GM12878 (cell line): ENCODE data around the gene LRRTM3. TPM values are rescaled to one million over a fixed set of nuclear protein-coding genes. Genes with fewer than 3 reads are reported as not detected.

Experiments
- ATAC-seq: fragments of 200-7000 bp; cut with Tn5 transposase; 3 replicates; pipeline ENCODE4 v1.9.1; 2020; ENCODE audit warnings: mild to moderate bottlenecking, moderate library complexity
- BruUV-seq: library from RNA; stranded (reverse); fragments of 400-500 nt; replicated peaks from 2 replicates; lab custom pipeline; 2021; lab: Mats Ljungman, UMichigan
- CTCF ChIA-PET: fragments of 300-600 bp; sonication (Branson Sonifier 250); formaldehyde crosslinking; extraction: SDS; loops from one replicate; lab custom pipeline; 2021; ENCODE audit warnings: inconsistent platforms; lab: Yijun Ruan, JAX
- POLR2A ChIA-PET: fragments of 350-600 bp; formaldehyde crosslinking; extraction: SDS; loops from one replicate; lab custom pipeline; 2021; ENCODE audit warnings: inconsistent platforms; lab: Charles Lee
- RAD21 ChIA-PET: fragments of 300-600 bp; sonication (Branson Sonifier 250); formaldehyde crosslinking; loops from one replicate; lab custom pipeline; 2023; ENCODE audit warnings: antibody characterized with exemption; ENCODE audit not compliant: unreplicated experiment; lab: Charles Lee
- SMC1A ChIA-PET: fragments of 300-600 bp; sonication (Branson Sonifier 250); formaldehyde crosslinking; loops from one replicate; lab custom pipeline; 2023; ENCODE audit not compliant: unreplicated experiment, uncharacterized antibody; lab: Charles Lee
- DNase-seq: peaks from one replicate; pipeline ENCODE4 v3.0.0-alpha.2; 2011; ENCODE audit warnings: low read depth, low spot score
- FAIRE-seq: peaks from 3 replicates; lab custom pipeline; 2011; peaks lifted over from hg19 to GRCh38; lab: Jason Lieb, UNC
- H2AFZ ChIP-seq: 2 replicates; pipeline ENCODE4 v1.6.0; 2011; ENCODE audit warnings: low read depth, low read length, control low read depth; ENCODE audit not compliant: control insufficient read depth
- H3K27ac ChIP-seq: 2 replicates; pipeline ENCODE4 v1.5.1; 2011; ENCODE audit warnings: control low read depth; ENCODE audit not compliant: control insufficient read depth, insufficient read depth
- H3K27me3 ChIP-seq, 2 experiments: replicated peaks in 1 of 2; 2 replicates each; pipeline versions ENCODE4 v1.6.0 to v1.6.1; 2011; ENCODE audit warnings: low read length in 1 of 2; ENCODE audit not compliant: control insufficient read depth in 2 of 2, insufficient read depth in 2 of 2
- H3K36me3 ChIP-seq, 2 experiments: 2 replicates each; pipeline ENCODE4 v1.5.1; 2011; ENCODE audit warnings: low read length in 1 of 2; ENCODE audit not compliant: control insufficient read depth in 2 of 2, insufficient read depth in 2 of 2
- H3K4me1 ChIP-seq: 2 replicates; pipeline ENCODE4 v1.6.1; 2011; ENCODE audit warnings: mild to moderate bottlenecking, low read length, moderate library complexity, mixed read lengths; ENCODE audit not compliant: control insufficient read depth, insufficient read depth
- H3K4me2 ChIP-seq: 2 replicates; pipeline ENCODE4 v1.6.0; 2011; ENCODE audit warnings: control low read depth; ENCODE audit not compliant: control insufficient read depth, insufficient read depth
- H3K4me3 ChIP-seq: fragments of 200-600 bp; sonication (generic); 2 replicates; pipeline ENCODE4 v1.5.1; 2016
- H3K79me2 ChIP-seq: 2 replicates; pipeline ENCODE4 v1.6.0; 2011; ENCODE audit warnings: low read length; ENCODE audit not compliant: control insufficient read depth, insufficient read depth
- H3K9ac ChIP-seq: 2 replicates; pipeline ENCODE4 v1.8.0; 2011; ENCODE audit warnings: low read length, control low read depth, mixed read lengths; ENCODE audit not compliant: control insufficient read depth, insufficient read depth
- H3K9me3 ChIP-seq: replicated peaks from 3 replicates; pipeline ENCODE4 v1.5.1; 2011; ENCODE audit warnings: mild to moderate bottlenecking, low read length; ENCODE audit not compliant: control insufficient read depth, insufficient read depth
- H4K20me1 ChIP-seq: 2 replicates; pipeline ENCODE4 v1.6.0; 2011; ENCODE audit not compliant: control insufficient read depth, insufficient read depth
- CBX3 ChIP-seq: fragments of 200-600 bp; sonication (generic); IDR thresholded peaks from 2 replicates; pipeline ENCODE4 v1.6.1; 2016; ENCODE audit warnings: low read depth, borderline replicate concordance
- IRF5 ChIP-seq: fragments of 450-650 bp; IDR thresholded peaks from 2 replicates; pipeline ENCODE4 v1.6.1; 2017; ENCODE audit warnings: borderline replicate concordance
- LARP7 ChIP-seq: fragments of 450-650 bp; IDR thresholded peaks from 2 replicates; pipeline ENCODE4 v1.6.1; 2017; ENCODE audit warnings: mild to moderate bottlenecking
- NR2C1 ChIP-seq: fragments of 450-650 bp; IDR thresholded peaks from 2 replicates; pipeline ENCODE4 v1.6.1; 2017; ENCODE audit warnings: antibody characterized with exemption, mild to moderate bottlenecking, moderate library complexity
- WGBS: methylation state at CpG from one replicate; pipeline ENCODE4 v1.1.6; 2016; ENCODE audit warnings: low lambda C conversion rate; ENCODE audit not compliant: insufficient replicate concordance, insufficient coverage; ENCODE audit errors: missing lambda C conversion rate; 5-methylcytosine and 5-hydroxymethylcytosine counted together
- in situ Hi-C: fragments of 300-500 bp; cut with MboI; formaldehyde crosslinking; loops from 9 replicates; pipeline ENCODE4 v1.14.3; 2018; ENCODE audit warnings: mixed read lengths
- intact Hi-C: fragments of 100-400 bp; cut with micrococcal nuclease; formaldehyde crosslinking; loops from one replicate; pipeline ENCODE4 v1.14.2; 2022; ENCODE audit not compliant: unreplicated experiment
- polyA plus RNA-seq, 11 experiments: library from polyadenylated mRNA; depleted of rRNA in 4 of 11; unstranded in 6 of 11; stranded (reverse) in 5 of 11; fragments of >200 nt; fragmentation: Nextera tagmentation in 4 of 11; fragmentation: Illumina TruSeq in 1 of 11; extraction: Ambion mirVana in 4 of 11; extraction: Trizol in 1 of 11; gene quantifications; 1 replicate in 1 of 11; 2 replicates in 10 of 11; pipeline versions ENCODE4 v1.2.1 to v1.2.3, GENCODE V29; 2011 to 2016; ENCODE audit warnings: inconsistent platforms in 2 of 11, missing spikeins in 2 of 11, low read depth in 1 of 11
- total RNA-seq, 4 experiments: library from RNA; depleted of rRNA in 3 of 4; stranded (reverse); fragments of >200 nt in 3 of 4; fragmentation: Illumina TruSeq in 1 of 4; extraction: Trizol in 1 of 4; gene quantifications; 2 replicates each; pipeline versions ENCODE4 v1.2.1 to v1.2.3, GENCODE V29; 2013 to 2021

Gene LRRTM3
- total and polyA plus RNA-seq, 10 of the 15 experiments (the other 5 are each of a cell fraction or from before 2014, with no cell fraction given) = not detected

- no peak for TF ChIP-seq IRF5
Observed at GRCh38 chr10:67119651-67120050, 193.8 kb downstream of the LRRTM3 start (continued).

DNA sequence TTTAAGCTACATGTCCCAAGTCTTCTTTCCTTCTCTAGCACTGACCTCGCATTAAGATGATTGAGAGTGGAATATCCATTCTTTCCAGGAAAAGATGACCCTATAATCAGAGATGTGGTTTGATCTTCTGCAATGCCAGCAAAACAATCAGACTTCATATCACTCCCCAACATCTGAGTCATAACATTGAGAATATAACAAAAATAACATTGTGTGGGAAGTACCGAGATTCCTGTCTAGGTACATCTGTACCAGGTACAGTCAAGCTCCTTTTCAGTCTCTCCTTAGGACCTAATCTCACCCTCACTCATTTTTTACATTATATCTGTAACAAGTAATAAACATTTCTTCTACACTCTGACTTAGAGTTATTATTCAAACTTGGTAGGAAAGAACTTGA is 201.6 kb downstream of the LRRTM3 start:
- Histone ChIP-seq H3K4me1 (no peaks in the 10 kb centered on the region), H3K4me3 (no peak overlapping the region), H3K9me3 (no peaks in the 10 kb centered on the region), H3K79me2 (no peaks in the 10 kb centered on the region), H3K27me3 (no peaks in the 10 kb centered on the region), H3K27ac (no peak overlapping the region), H3K9ac (no peak overlapping the region), H3K4me2 (no peak overlapping the region), H2AFZ (no peak overlapping the region), H3K36me3 (no peaks in the 10 kb centered on the region), H4K20me1 (no peaks in the 10 kb centered on the region)
- ChIA-PET POLR2A (no interaction called here), SMC1A (interaction anchor here (0.8 to 2.5 kb wide), 5 partner anchors 10 to 374 kb away, joined by 3 to 6 read pairs (median 4); no protein-coding TSS in a partner anchor), CTCF (interaction anchor here (0.7 kb wide), 1 partner anchor 339 kb away, joined by 3 read pairs; no protein-coding TSS in a partner anchor), RAD21 (interaction anchor here (1.0 kb wide), 1 partner anchor 10 kb away, joined by 3 read pairs; no protein-coding TSS in a partner anchor)
- FAIRE-seq = no peak
- DNase-seq = no peak
- in situ Hi-C loops (no loop called here), intact Hi-C loops (no loop called here)
- TF ChIP-seq CBX3 (no peak), NR2C1 (no peak), LARP7 (no peak)
- no TSS peak for BruUV-seq
- WGBS = 0% methylated on average over 2 of the region's 2 CpGs
- ATAC-seq = no peak
